HepG2 (cell line): ENCODE measurements around the gene CUL9. TPM values are rescaled to one million over a fixed set of nuclear protein-coding genes. Genes with fewer than 3 reads are reported as not detected.

Experiments used
- CHD2 ChIP-seq: IDR thresholded peaks from 2 replicates; pipeline ENCODE4 v1.6.1; 2011; ENCODE audit warnings: low read depth, low read length, improper control_type of control experiment
- DBP ChIP-seq: sonication (generic); formaldehyde crosslinking; IDR thresholded peaks from 2 replicates; pipeline ENCODE4 v1.4.0; 2020; ENCODE audit warnings: missing genetic modification reagents; ENCODE audit errors: not compliant biosample characterization
- DNMT3B ChIP-seq: conservative IDR thresholded peaks from 2 replicates; pipeline ENCODE4 v1.6.1; 2016; ENCODE audit warnings: missing biosample characterization, control low read depth
- EHMT2 ChIP-seq: fragments of 200-600 bp; sonication (generic); IDR thresholded peaks from 2 replicates; pipeline ENCODE4 v1.7.0; 2017; ENCODE audit warnings: antibody characterized with exemption, low read depth, low read length, borderline replicate concordance
- FOXO1 ChIP-seq: sonication (generic); formaldehyde crosslinking; IDR thresholded peaks from 2 replicates; pipeline ENCODE4 v1.4.0; 2020; ENCODE audit warnings: missing genetic modification reagents
- HHEX ChIP-seq: IDR thresholded peaks from 2 replicates; pipeline ENCODE4 v1.6.1; 2016; ENCODE audit warnings: control low read depth
- MBNL3 ChIP-seq: fragments of 250-450 bp; sonication (Bioruptor Pico); conservative IDR thresholded peaks from 2 replicates; pipeline ENCODE4 v1.8.0; 2022; ENCODE audit warnings: mild to moderate bottlenecking, inconsistent platforms
- NCOR1 ChIP-seq: fragments of 200-600 bp; sonication (generic); IDR thresholded peaks from 2 replicates; pipeline ENCODE4 v1.7.0; 2017; ENCODE audit warnings: antibody characterized with exemption, low read length, borderline replicate concordance
- REXO4 ChIP-seq: sonication (generic); formaldehyde crosslinking; IDR thresholded peaks from 2 replicates; pipeline ENCODE4 v1.8.0; 2022; ENCODE audit warnings: missing genetic modification reagents, mild to moderate bottlenecking, borderline replicate concordance
- TFE3 ChIP-seq: IDR thresholded peaks from 2 replicates; pipeline ENCODE4 v1.6.1; 2016
- TOPORS ChIP-seq: sonication (generic); formaldehyde crosslinking; IDR thresholded peaks from 2 replicates; pipeline ENCODE4 v1.8.0; 2023; ENCODE audit warnings: mild to moderate bottlenecking, missing genetic modification reagents
- ZFP41 ChIP-seq: sonication (generic); formaldehyde crosslinking; IDR thresholded peaks from 2 replicates; pipeline ENCODE4 v1.4.0; 2020; ENCODE audit warnings: mild to moderate bottlenecking, missing genetic modification reagents, borderline replicate concordance
- ZIK1 ChIP-seq: sonication (generic); formaldehyde crosslinking; IDR thresholded peaks from 2 replicates; pipeline ENCODE4 v1.5.0; 2020; ENCODE audit warnings: mild to moderate bottlenecking, low read depth, missing genetic modification reagents, borderline replicate concordance
- ZMAT5 ChIP-seq: sonication (generic); formaldehyde crosslinking; IDR thresholded peaks from 2 replicates; pipeline ENCODE4 v1.5.0; 2020; ENCODE audit warnings: mild to moderate bottlenecking, low read depth, missing genetic modification reagents, borderline replicate concordance
- ZMYM3 ChIP-seq: sonication (generic); formaldehyde crosslinking; IDR thresholded peaks from 2 replicates; pipeline ENCODE4 v1.5.1; 2020; ENCODE audit warnings: mild to moderate bottlenecking, missing genetic modification reagents
- ZNF329 ChIP-seq: sonication (generic); formaldehyde crosslinking; IDR thresholded peaks from 2 replicates; pipeline ENCODE4 v1.9.0; 2021; ENCODE audit warnings: low read depth, mild to moderate bottlenecking, missing genetic modification reagents
- ZNF33B ChIP-seq: sonication (generic); formaldehyde crosslinking; IDR thresholded peaks from 2 replicates; pipeline ENCODE4 v1.5.1; 2020; ENCODE audit warnings: mild to moderate bottlenecking, missing genetic modification reagents
- ZNF501 ChIP-seq: sonication (generic); formaldehyde crosslinking; IDR thresholded peaks from 2 replicates; pipeline ENCODE4 v1.5.1; 2020; ENCODE audit warnings: mild to moderate bottlenecking, moderate library complexity, missing genetic modification reagents
- ZNF510 ChIP-seq: sonication (generic); formaldehyde crosslinking; IDR thresholded peaks from 2 replicates; pipeline ENCODE4 v1.4.0; 2020; ENCODE audit warnings: low read depth, mild to moderate bottlenecking, missing genetic modification reagents
- ZNF512 ChIP-seq: sonication (generic); formaldehyde crosslinking; IDR thresholded peaks from 2 replicates; pipeline ENCODE4 v1.4.0; 2020; ENCODE audit warnings: mild to moderate bottlenecking, missing genetic modification reagents
- ZNF547 ChIP-seq: sonication (generic); formaldehyde crosslinking; IDR thresholded peaks from 2 replicates; pipeline ENCODE4 v1.5.1; 2020; ENCODE audit warnings: mild to moderate bottlenecking, missing genetic modification reagents
- ZNF550 ChIP-seq: sonication (generic); formaldehyde crosslinking; IDR thresholded peaks from 2 replicates; pipeline ENCODE4 v1.4.0; 2020; ENCODE audit warnings: mild to moderate bottlenecking, missing genetic modification reagents, borderline replicate concordance
- ZNF570 ChIP-seq: sonication (generic); formaldehyde crosslinking; IDR thresholded peaks from 2 replicates; pipeline ENCODE4 v1.4.0; 2020; ENCODE audit warnings: mild to moderate bottlenecking, missing genetic modification reagents, borderline replicate concordance
- polyA plus RNA-seq, 8 experiments: library from polyadenylated mRNA; depleted of rRNA in 3 of 8; stranded (reverse) in 7 of 8; unstranded in 1 of 8; fragments of >200 nt; fragmentation: Illumina TruSeq in 4 of 8; extraction: Trizol in 4 of 8; gene quantifications; 2 replicates each; pipeline versions ENCODE4 v1.2.1 to v1.2.3, GENCODE V29; 2011 to 2016; ENCODE audit warnings: low read depth in 4 of 8, missing spikeins in 1 of 8, mixed read lengths in 1 of 8; ENCODE audit not compliant: insufficient read depth in 1 of 8
- total RNA-seq, 5 experiments: library from RNA; depleted of rRNA; stranded (reverse); fragments of >200 nt; fragmentation: Illumina TruSeq; extraction: Trizol; gene quantifications; 2 replicates each; pipeline ENCODE4 v1.2.3, GENCODE V29; 2016; ENCODE audit warnings: low read depth in 1 of 5
- TF ChIP-seq, protein P1 (sequence below): sonication (generic); formaldehyde crosslinking; IDR thresholded peaks from 2 replicates; pipeline ENCODE4 v1.5.0; 2020; ENCODE audit warnings: missing genetic modification reagents

Gene CUL9
- total and polyA plus RNA-seq, 2 of the 13 experiments (the other 11 are each of a cell fraction or from before 2014, with no cell fraction given): 11.4 to 13.7 TPM

- TF ChIP-seq DBP (CRISPR knock-in tag) (peak; percentile 28), ZNF547 (CRISPR knock-in tag) (peak; percentile 99), EHMT2 (no peak; the same call in 1 of the 2 replicates), TOPORS (CRISPR knock-in tag) (no peak; the same call in 1 of the 2 replicates), ZNF329 (CRISPR knock-in tag) (peak; percentile 95), FOXO1 (CRISPR knock-in tag) (peak; percentile 100), ZNF33B (peak; percentile 98), CHD2 (peak; percentile 23; the same call in 1 of the 2 replicates), ZIK1 (peak; percentile 92), ZMAT5 (CRISPR knock-in tag) (peak; percentile 93; the same call in 1 of the 2 replicates), ZNF510 (peak; percentile 88; the same call in 1 of the 2 replicates), REXO4 (CRISPR knock-in tag) (no peak), HHEX (CRISPR knock-in tag) (peak; percentile 95), NCOR1 (peak; percentile 99), ZNF501 (CRISPR knock-in tag) (peak; percentile 95), ZMYM3 (CRISPR knock-in tag) (peak; percentile 99), ZFP41 (CRISPR knock-in tag) (peak; percentile 97), ZNF550 (peak; percentile 99; the same call in 1 of the 2 replicates), ZNF570 (CRISPR knock-in tag) (no peak), ZNF512 (CRISPR knock-in tag) (peak; percentile 91; the same call in 1 of the 2 replicates), TFE3 (CRISPR knock-in tag) (peak; percentile 99), MBNL3 (CRISPR knock-in tag) (no peak), DNMT3B (CRISPR knock-in tag) (peak; percentile 99)
- TF ChIP-seq, protein P1, sequence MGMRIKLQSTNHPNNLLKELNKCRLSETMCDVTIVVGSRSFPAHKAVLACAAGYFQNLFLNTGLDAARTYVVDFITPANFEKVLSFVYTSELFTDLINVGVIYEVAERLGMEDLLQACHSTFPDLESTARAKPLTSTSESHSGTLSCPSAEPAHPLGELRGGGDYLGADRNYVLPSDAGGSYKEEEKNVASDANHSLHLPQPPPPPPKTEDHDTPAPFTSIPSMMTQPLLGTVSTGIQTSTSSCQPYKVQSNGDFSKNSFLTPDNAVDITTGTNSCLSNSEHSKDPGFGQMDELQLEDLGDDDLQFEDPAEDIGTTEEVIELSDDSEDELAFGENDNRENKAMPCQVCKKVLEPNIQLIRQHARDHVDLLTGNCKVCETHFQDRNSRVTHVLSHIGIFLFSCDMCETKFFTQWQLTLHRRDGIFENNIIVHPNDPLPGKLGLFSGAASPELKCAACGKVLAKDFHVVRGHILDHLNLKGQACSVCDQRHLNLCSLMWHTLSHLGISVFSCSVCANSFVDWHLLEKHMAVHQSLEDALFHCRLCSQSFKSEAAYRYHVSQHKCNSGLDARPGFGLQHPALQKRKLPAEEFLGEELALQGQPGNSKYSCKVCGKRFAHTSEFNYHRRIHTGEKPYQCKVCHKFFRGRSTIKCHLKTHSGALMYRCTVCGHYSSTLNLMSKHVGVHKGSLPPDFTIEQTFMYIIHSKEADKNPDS: peak; percentile 97
Observed at GRCh38 chr6:43267619-43268354, 85.8 kb downstream of the CUL9 start (continued).
